ENCODE data around the gene DAO. TPM values are rescaled to one million over a fixed set of nuclear protein-coding genes. Genes with fewer than 3 reads are reported as not detected.
A peak's percentile ranks its signal among the peaks of the same experiment; 100 is the strongest.

DAO gene
- total RNA-seq, 2 experiments from 2014 or later: not detected

GRCh38 chr12:108847705-108848104 lies 32.2 kb upstream of the DAO start:
- TF ChIP-seq CTCF (conservative IDR thresholded peaks at IDR 0.05; ENCODE audit: low read length): no peak
- no peak for TF ChIP-seq EZH2phosphoT487 (IDR thresholded peaks at IDR 0.05; ENCODE audit: borderline replicate concordance, low read depth, low read length)
- Histone ChIP-seq H3K27ac (ENCODE audit: low read depth, low read length, poor library complexity, severe bottlenecking) (no peak overlapping the region), H3K9me2 (ENCODE audit: insufficient read depth, low read length) (no peaks in the 10 kb centered on the region), H3K4me1 (ENCODE audit: insufficient read depth, low read length, poor library complexity, severe bottlenecking) (peaks cover 12% of the 10 kb centered on the region), H3K36me3 (ENCODE audit: insufficient read depth, low read length) (peaks cover 13% of the 10 kb centered on the region), H3K79me2 (ENCODE audit: insufficient read depth, low read depth, low read length) (no peaks in the 10 kb centered on the region), H3K4me2 (ENCODE audit: low read length) (no peak overlapping the region), H2AFZ (ENCODE audit: low read length) (no peak overlapping the region), H3K9me3 (ENCODE audit: low read length) (no peaks in the 10 kb centered on the region), H3K4me3 (ENCODE audit: low read depth, low read length, poor library complexity, severe bottlenecking) (no peak overlapping the region), H4K20me1 (ENCODE audit: insufficient read depth, low read length) (no peaks in the 10 kb centered on the region)
- POLR2A ChIA-PET: interaction anchor here (0.6 kb wide), 1 partner anchor 195 kb away, joined by 3 read pairs; no protein-coding TSS in a partner anchor
- no TSS peak for BruUV-seq (replicated peaks)
- intact Hi-C loops (cut with micrococcal nuclease; ENCODE audit: unreplicated experiment): no loop called here
- DNase-seq (ENCODE audit: low spot score): no peak
- CTCF ChIA-PET (ENCODE audit: unreplicated experiment): no interaction called here

GRCh38 chr12:108849660-108850059 lies 30.2 kb upstream of the DAO start:
- CTCF ChIA-PET (ENCODE audit: unreplicated experiment): interaction anchor here (0.6 to 1.6 kb wide), 3 partner anchors 24 to 384 kb away, joined by 3 to 14 read pairs (median 13); no protein-coding TSS in a partner anchor
- Histone ChIP-seq H3K9me2 (ENCODE audit: insufficient read depth, low read length) (no peaks in the 10 kb centered on the region), H3K4me3 (ENCODE audit: low read depth, low read length, poor library complexity, severe bottlenecking) (no peak overlapping the region), H3K79me2 (ENCODE audit: insufficient read depth, low read depth, low read length) (no peaks in the 10 kb centered on the region), H3K36me3 (ENCODE audit: insufficient read depth, low read length) (peaks cover 13% of the 10 kb centered on the region), H2AFZ (ENCODE audit: low read length) (no peak overlapping the region), H3K9me3 (ENCODE audit: low read length) (no peaks in the 10 kb centered on the region), H3K4me2 (ENCODE audit: low read length) (no peak overlapping the region), H3K27ac (ENCODE audit: low read depth, low read length, poor library complexity, severe bottlenecking) (no peak overlapping the region), H4K20me1 (ENCODE audit: insufficient read depth, low read length) (no peaks in the 10 kb centered on the region), H3K4me1 (ENCODE audit: insufficient read depth, low read length, poor library complexity, severe bottlenecking) (peaks cover 12% of the 10 kb centered on the region)
- BruUV-seq (replicated peaks): no TSS peak
- POLR2A ChIA-PET: interaction anchor here (0.6 to 1.4 kb wide), 8 partner anchors 8 to 274 kb away, joined by 3 to 5 read pairs (median 4); partner anchors contain the start of gene SSH1
- TF ChIP-seq CTCF (conservative IDR thresholded peaks at IDR 0.05; ENCODE audit: low read length) (no peak), EZH2phosphoT487 (IDR thresholded peaks at IDR 0.05; ENCODE audit: borderline replicate concordance, low read depth, low read length) (no peak)
- DNase-seq (ENCODE audit: low spot score): no peak
- intact Hi-C loops (cut with micrococcal nuclease; ENCODE audit: unreplicated experiment): no loop called here

- no peak overlapping the region for H2AFZ ChIP-seq (ENCODE audit: low read length)
- H3K36me3 ChIP-seq (ENCODE audit: insufficient read depth, low read length): peaks cover 17% of the 10 kb centered on the region
- H3K4me3 ChIP-seq (ENCODE audit: low read depth, low read length, poor library complexity, severe bottlenecking): no peak overlapping the region
- ChIA-PET CTCF (ENCODE audit: unreplicated experiment) (interaction anchor here (0.5 to 1.6 kb wide), 2 partner anchors 25 to 137 kb away, joined by 3 to 14 read pairs; no protein-coding TSS in a partner anchor), POLR2A (interaction anchor here (0.7 to 1.4 kb wide), 6 partner anchors 8 to 316 kb away, joined by 3 to 5 read pairs (median 3); no protein-coding TSS in a partner anchor)
- no peak overlapping the region for H3K27ac ChIP-seq (ENCODE audit: low read depth, low read length, poor library complexity, severe bottlenecking)
- 0 out of 2 replicates have a peak, but pooled peaks cover 4% of the 10 kb centered on the region for H3K9me3 ChIP-seq (ENCODE audit: low read length)
- H3K4me1 ChIP-seq (ENCODE audit: insufficient read depth, low read length, poor library complexity, severe bottlenecking): peaks cover 12% of the 10 kb centered on the region
- H3K4me2 ChIP-seq (ENCODE audit: low read length): peak overlapping the region; percentile 41
- H3K79me2 ChIP-seq (ENCODE audit: insufficient read depth, low read depth, low read length): no peaks in the 10 kb centered on the region
- intact Hi-C loops (cut with micrococcal nuclease; ENCODE audit: unreplicated experiment): no loop called here
- H4K20me1 ChIP-seq (ENCODE audit: insufficient read depth, low read length): no peaks in the 10 kb centered on the region
- peak; percentile 55 for DNase-seq (ENCODE audit: low spot score)
- no peaks in the 10 kb centered on the region for H3K9me2 ChIP-seq (ENCODE audit: insufficient read depth, low read length)
- BruUV-seq (replicated peaks): no TSS peak
- TF ChIP-seq CTCF (conservative IDR thresholded peaks at IDR 0.05; ENCODE audit: low read length) (peak; percentile 39), EZH2phosphoT487 (IDR thresholded peaks at IDR 0.05; ENCODE audit: borderline replicate concordance, low read depth, low read length) (no peak)
Measured at GRCh38 chr12:108850854-108851573, 28.9 kb upstream of the DAO start.
